Spinal cord (tissue), 10 donors: Measurements from ENCODE around the gene TMEM63C. TPM values are rescaled to one million over a fixed set of nuclear protein-coding genes. Genes with fewer than 3 reads are reported as not detected.

Experiments used
- DNase-seq, 6 donors: peaks; one replicate each; pipeline versions ENCODE4 v3.0.0 to v3.0.0-alpha.2; 2013 to 2015; ENCODE audit warnings: low spot score in 6 of 6, low read depth in 4 of 6
- H3K27ac ChIP-seq: one replicate; pipeline ENCODE4 v1.5.1; 2013; ENCODE audit warnings: low read depth, low read length, control low read depth
- H3K27me3 ChIP-seq: one replicate; pipeline ENCODE4 v1.6.1; 2013; ENCODE audit warnings: low read length; ENCODE audit not compliant: control insufficient read depth, insufficient read depth
- H3K36me3 ChIP-seq: one replicate; pipeline ENCODE4 v1.6.1; 2013; ENCODE audit warnings: low read length; ENCODE audit not compliant: control insufficient read depth, insufficient read depth
- H3K4me1 ChIP-seq: one replicate; pipeline ENCODE4 v1.6.1; 2013; ENCODE audit warnings: low read length; ENCODE audit not compliant: control insufficient read depth, insufficient read depth
- H3K4me3 ChIP-seq: one replicate; pipeline ENCODE4 v1.5.1; 2013; ENCODE audit warnings: low read depth, low read length, control low read depth
- H3K9me3 ChIP-seq: one replicate; pipeline ENCODE4 v1.6.1; 2013; ENCODE audit warnings: low read length; ENCODE audit not compliant: control insufficient read depth, insufficient read depth
- WGBS: methylation state at CpG from one replicate; pipeline ENCODE4 v1.1.5; 2013; ENCODE audit warnings: missing lambda C conversion rate; ENCODE audit not compliant: insufficient coverage; 5-methylcytosine and 5-hydroxymethylcytosine counted together
- polyA plus RNA-seq, 2 donors: library from polyadenylated mRNA; unstranded; fragments of 120-200 nt; gene quantifications; one replicate each; pipeline ENCODE4 v1.2.1, GENCODE V29; 2013; ENCODE audit not compliant: insufficient read length in 2 of 2
- total RNA-seq, 2 donors: library from RNA; depleted of rRNA in 1 of 2; stranded (reverse); fragments of 120-200 nt in 1 of 2; fragments of >200 nt in 1 of 2; gene quantifications; one replicate each; pipeline versions ENCODE4 v1.2.3 to v1.2.4, GENCODE V29; 2013 to 2014
- donor health status: healthy.

Gene TMEM63C
- total and polyA plus RNA-seq, 4 donors, result 4.5 to 24.6 (median 17.2) TPM

- Histone ChIP-seq H3K9me3 (no peaks in the 10 kb centered on the region), H3K4me3 (peak overlapping the region; percentile 50), H3K4me1 (peaks cover 39% of the 10 kb centered on the region), H3K36me3 (peaks cover 19% of the 10 kb centered on the region), H3K27me3 (peaks cover 23% of the 10 kb centered on the region), H3K27ac (peak overlapping the region; percentile 73)
- 20% methylated on average over 1 of the region's 9 CpGs for WGBS
- DNase-seq, result peak in 2 of 6 donors; percentile 26 to 52
These were observed 39.4 kb upstream of the TMEM63C start for GRCh38 chr14:77142005-77142800.

GRCh38 chr14:77143071-77143470 lies 38.5 kb upstream of the TMEM63C start:
- Histone ChIP-seq H3K4me1 (peaks cover 39% of the 10 kb centered on the region), H3K4me3 (peak overlapping the region; percentile 18), H3K9me3 (no peaks in the 10 kb centered on the region), H3K27ac (peak overlapping the region; percentile 43), H3K36me3 (peaks cover 12% of the 10 kb centered on the region), H3K27me3 (peaks cover 23% of the 10 kb centered on the region)
- DNase-seq, result peak in 2 of 6 donors; percentile 82
- 35% methylated on average over 2 of the region's 4 CpGs for WGBS

GRCh38 chr14:77144412-77145115 lies 37.0 kb upstream of the TMEM63C start:
- 85% methylated on average over 2 of the region's 4 CpGs for WGBS
- Histone ChIP-seq H3K36me3 (no peaks in the 10 kb centered on the region), H3K27ac (no peak overlapping the region), H3K27me3 (peaks cover 14% of the 10 kb centered on the region), H3K4me1 (peaks cover 33% of the 10 kb centered on the region), H3K4me3 (no peak overlapping the region), H3K9me3 (no peaks in the 10 kb centered on the region)
- peak in 2 of 6 donors; percentile 45 to 57 for DNase-seq

- DNase-seq, result peak in 2 of 6 donors; percentile 9 to 46
- WGBS, result 26% methylated on average over 8 of the region's 10 CpGs
- Histone ChIP-seq H3K36me3 (no peaks in the 10 kb centered on the region), H3K4me3 (no peak overlapping the region), H3K4me1 (peaks cover 20% of the 10 kb centered on the region), H3K9me3 (no peaks in the 10 kb centered on the region), H3K27ac (no peak overlapping the region), H3K27me3 (peaks cover 8% of the 10 kb centered on the region)
These were observed 35.4 kb upstream of the TMEM63C start for GRCh38 chr14:77145975-77146740.

- Histone ChIP-seq H3K27me3 (no peaks in the 10 kb centered on the region), H3K4me3 (no peak overlapping the region), H3K27ac (no peak overlapping the region), H3K4me1 (peaks cover 14% of the 10 kb centered on the region), H3K36me3 (no peaks in the 10 kb centered on the region), H3K9me3 (no peaks in the 10 kb centered on the region)
- peak in 1 of 6 donors; percentile 26 for DNase-seq
- 91% methylated on average over 5 of the region's 8 CpGs for WGBS
These were observed 32.9 kb upstream of the TMEM63C start for GRCh38 chr14:77148510-77149231.

GRCh38 chr14:77151245-77151644 lies 30.4 kb upstream of the TMEM63C start:
- Histone ChIP-seq H3K27ac (no peak overlapping the region), H3K27me3 (no peaks in the 10 kb centered on the region), H3K36me3 (no peaks in the 10 kb centered on the region), H3K4me1 (peaks cover 15% of the 10 kb centered on the region), H3K9me3 (no peaks in the 10 kb centered on the region), H3K4me3 (no peak overlapping the region)
- no CpG with 5 or more reads among the region's 5 CpGs for WGBS
- DNase-seq, result peak in 1 of 6 donors; percentile 76

GRCh38 chr14:77151918-77152588 lies 29.5 kb upstream of the TMEM63C start:
- DNase-seq, result peak in 1 of 6 donors; percentile 76
- Histone ChIP-seq H3K27ac (no peak overlapping the region), H3K36me3 (no peaks in the 10 kb centered on the region), H3K9me3 (no peaks in the 10 kb centered on the region), H3K27me3 (no peaks in the 10 kb centered on the region), H3K4me3 (no peak overlapping the region), H3K4me1 (peaks cover 11% of the 10 kb centered on the region)
- 80% methylated on average over 1 of the region's 2 CpGs for WGBS

- Histone ChIP-seq H3K27me3 (no peaks in the 10 kb centered on the region), H3K4me1 (peaks cover 26% of the 10 kb centered on the region), H3K27ac (no peak overlapping the region), H3K36me3 (no peaks in the 10 kb centered on the region), H3K4me3 (no peak overlapping the region), H3K9me3 (no peaks in the 10 kb centered on the region)
- DNase-seq, result no peak
- WGBS, result 83% methylated on average over 2 of the region's 3 CpGs
These were observed 27.8 kb upstream of the TMEM63C start for GRCh38 chr14:77153802-77154201.
